IMR-90 (cell line): ENCODE data around the gene TSPYL4. TPM values are rescaled to one million over a fixed set of nuclear protein-coding genes. Genes with fewer than 3 reads are reported as not detected.
A peak's percentile ranks its signal among the peaks of the same experiment; 100 is the strongest.

Source experiments
- ATAC-seq: fragments of 200-7000 bp; cut with Tn5 transposase; 2 replicates; pipeline ENCODE4 v1.9.1; 2020; ENCODE audit warnings: low read depth, mild to moderate bottlenecking, moderate library complexity
- BruUV-seq: library from RNA; stranded (reverse); fragments of 400-500 nt; replicated peaks from 2 replicates; lab custom pipeline; 2021; lab: Mats Ljungman, UMichigan
- CTCF ChIA-PET: fragments of 300-600 bp; formaldehyde crosslinking; extraction: SDS; loops from one replicate; lab custom pipeline; 2021; ENCODE audit warnings: antibody characterized with exemption; lab: Yijun Ruan, JAX
- POLR2A ChIA-PET: fragments of 300-600 bp; sonication (Branson Sonifier 250); formaldehyde crosslinking; loops from one replicate; lab custom pipeline; 2022; ENCODE audit warnings: antibody characterized with exemption; ENCODE audit not compliant: unreplicated experiment; lab: Charles Lee
- DNase-seq: peaks from one replicate; pipeline ENCODE4 v3.0.0; 2013
- H2AFZ ChIP-seq: replicated peaks from 2 replicates; pipeline ENCODE3; 2013; ENCODE audit warnings: low read length, mild to moderate bottlenecking; ENCODE audit not compliant: poor library complexity
- H2AK5ac ChIP-seq: 2 replicates; pipeline ENCODE4 v1.6.1; 2013; ENCODE audit warnings: low read depth, low read length, inconsistent platforms
- H2AK9ac ChIP-seq: replicated peaks from 2 replicates; pipeline ENCODE3; 2013; ENCODE audit warnings: mild to moderate bottlenecking, low read depth, low read length, moderate library complexity; ENCODE audit not compliant: poor library complexity
- H2BK120ac ChIP-seq: 2 replicates; pipeline ENCODE4 v1.6.1; 2013; ENCODE audit warnings: low read depth, low read length, inconsistent platforms
- H2BK15ac ChIP-seq: 3 replicates; pipeline ENCODE4 v1.6.1; 2013; ENCODE audit warnings: low read depth, low read length, inconsistent platforms
- H2BK20ac ChIP-seq: 2 replicates; pipeline ENCODE4 v1.6.1; 2013; ENCODE audit warnings: low read depth, mild to moderate bottlenecking, inconsistent platforms, low read length, moderate library complexity
- H2BK5ac ChIP-seq: 2 replicates; pipeline ENCODE4 v1.6.1; 2013; ENCODE audit warnings: mild to moderate bottlenecking, low read depth, low read length, inconsistent platforms; ENCODE audit not compliant: poor library complexity, severe bottlenecking
- H3K14ac ChIP-seq: replicated peaks from 2 replicates; pipeline ENCODE4 v1.6.1; 2013; ENCODE audit warnings: low read depth, low read length, inconsistent platforms
- H3K18ac ChIP-seq: 2 replicates; pipeline ENCODE4 v1.6.1; 2013; ENCODE audit warnings: low read depth, low read length, control low read depth
- H3K23ac ChIP-seq: 2 replicates; pipeline ENCODE4 v1.6.1; 2013; ENCODE audit warnings: low read depth, low read length, inconsistent platforms
- H3K27ac ChIP-seq: 2 replicates; pipeline ENCODE4 v1.5.1; 2013; ENCODE audit warnings: mild to moderate bottlenecking, control low read depth, low read length; ENCODE audit not compliant: insufficient read depth
- H3K27me3 ChIP-seq: 2 replicates; pipeline ENCODE4 v1.6.1; 2013; ENCODE audit warnings: low read length; ENCODE audit not compliant: control insufficient read depth, insufficient read depth
- H3K36me3 ChIP-seq: 2 replicates; pipeline ENCODE4 v1.6.1; 2013; ENCODE audit warnings: low read length, mixed read lengths; ENCODE audit not compliant: control insufficient read depth, insufficient read depth
- H3K4ac ChIP-seq: 2 replicates; pipeline ENCODE4 v1.6.1; 2013; ENCODE audit warnings: low read depth, low read length, inconsistent platforms
- H3K4me1 ChIP-seq: 2 replicates; pipeline ENCODE4 v1.6.1; 2013; ENCODE audit warnings: low read length, mixed read lengths; ENCODE audit not compliant: control insufficient read depth, insufficient read depth
- H3K4me2 ChIP-seq: 2 replicates; pipeline ENCODE4 v1.6.1; 2013; ENCODE audit warnings: low read depth, mild to moderate bottlenecking, control low read depth, low read length, moderate library complexity
- H3K4me3 ChIP-seq: 2 replicates; pipeline ENCODE4 v1.5.1; 2013; ENCODE audit warnings: low read depth, mild to moderate bottlenecking, control low read depth, low read length, moderate library complexity; ENCODE audit not compliant: insufficient read depth
- H3K56ac ChIP-seq: 2 replicates; pipeline ENCODE4 v1.6.1; 2013; ENCODE audit warnings: low read length, inconsistent platforms; ENCODE audit not compliant: insufficient read depth; ENCODE audit errors: extremely low read depth
- H3K79me1 ChIP-seq, 2 experiments: 2 replicates each; pipeline ENCODE4 v1.6.1; 2013; ENCODE audit warnings: low read length in 2 of 2, inconsistent platforms in 1 of 2, low read depth in 1 of 2
- H3K9ac ChIP-seq: 2 replicates; pipeline ENCODE4 v1.6.1; 2013; ENCODE audit warnings: low read depth, low read length, control low read depth
- H3K9me1 ChIP-seq: 2 replicates; pipeline ENCODE4 v1.6.1; 2013; ENCODE audit warnings: low read length, inconsistent platforms; ENCODE audit not compliant: insufficient read depth
- H3K9me3 ChIP-seq: 2 replicates; pipeline ENCODE4 v1.6.1; 2013; ENCODE audit warnings: low read length; ENCODE audit not compliant: control insufficient read depth, insufficient read depth
- H4K20me1 ChIP-seq: 2 replicates; pipeline ENCODE4 v1.6.1; 2013; ENCODE audit warnings: low read length, inconsistent platforms; ENCODE audit not compliant: insufficient read depth
- H4K5ac ChIP-seq: 2 replicates; pipeline ENCODE4 v1.6.1; 2013; ENCODE audit warnings: mild to moderate bottlenecking, low read depth, low read length, control low read depth
- H4K8ac ChIP-seq, 2 experiments: 2 replicates each; pipeline ENCODE4 v1.6.1; 2013; ENCODE audit warnings: low read depth in 2 of 2, low read length in 2 of 2, control low read depth in 1 of 2, inconsistent platforms in 1 of 2
- H4K91ac ChIP-seq: 2 replicates; pipeline ENCODE4 v1.6.1; 2013; ENCODE audit warnings: low read depth, low read length, inconsistent platforms; ENCODE audit not compliant: insufficient read depth
- BHLHE40 ChIP-seq: fragments of 150-350 bp; IDR thresholded peaks from 2 replicates; pipeline ENCODE4 v1.6.1; 2016; ENCODE audit warnings: mild to moderate bottlenecking, low read depth, low read length
- CEBPB ChIP-seq: IDR thresholded peaks from 2 replicates; pipeline ENCODE4 v1.6.1; 2012; ENCODE audit warnings: low read depth, low read length, improper control_type of control experiment
- CHD1 ChIP-seq: IDR thresholded peaks from 2 replicates; pipeline ENCODE4 v1.6.1; 2012; ENCODE audit warnings: low read depth, low read length, improper control_type of control experiment
- CTCF ChIP-seq: conservative IDR thresholded peaks from 2 replicates; pipeline ENCODE4 v1.5.1; 2012; ENCODE audit warnings: mild to moderate bottlenecking, low read depth, low read length, improper control_type of control experiment
- ELK1 ChIP-seq: fragments of 150-350 bp; IDR thresholded peaks from 2 replicates; pipeline ENCODE4 v1.6.1; 2016; ENCODE audit warnings: low read depth, mild to moderate bottlenecking, low read length, moderate library complexity, borderline replicate concordance
- FOS ChIP-seq: fragments of 150-350 bp; IDR thresholded peaks from 2 replicates; pipeline ENCODE4 v1.6.1; 2016; ENCODE audit warnings: low read depth, low read length
- MAFK ChIP-seq: IDR thresholded peaks from 2 replicates; pipeline ENCODE4 v1.6.1; 2012; ENCODE audit warnings: low read depth, low read length, improper control_type of control experiment
- MAZ ChIP-seq: IDR thresholded peaks from 2 replicates; pipeline ENCODE4 v1.6.1; 2012; ENCODE audit warnings: low read depth, mild to moderate bottlenecking, low read length, improper control_type of control experiment, moderate library complexity, borderline replicate concordance
- MXI1 ChIP-seq: IDR thresholded peaks from 2 replicates; pipeline ENCODE4 v1.6.1; 2012; ENCODE audit warnings: low read depth, mild to moderate bottlenecking, low read length, moderate library complexity, borderline replicate concordance
- NFE2L2 ChIP-seq: fragments of 150-350 bp; IDR thresholded peaks from 2 replicates; pipeline ENCODE4 v1.6.1; 2016; ENCODE audit warnings: low read depth, mild to moderate bottlenecking, low read length
- POLR2A ChIP-seq: IDR thresholded peaks from 2 replicates; pipeline ENCODE4 v1.6.1; 2012; ENCODE audit warnings: mild to moderate bottlenecking, low read depth, low read length
- RAD21 ChIP-seq: IDR thresholded peaks from 2 replicates; pipeline ENCODE4 v1.6.1; 2012; ENCODE audit warnings: low read length, improper control_type of control experiment
- RFX5 ChIP-seq: IDR thresholded peaks from 2 replicates; pipeline ENCODE4 v1.8.0; 2012; ENCODE audit warnings: low read depth, mild to moderate bottlenecking, low read length, moderate library complexity
- SMC3 ChIP-seq: fragments of 150-350 bp; IDR thresholded peaks from 2 replicates; pipeline ENCODE4 v1.6.1; 2016; ENCODE audit warnings: low read depth, mild to moderate bottlenecking, antibody characterized with exemption, low read length, moderate library complexity
- USF2 ChIP-seq: fragments of 150-350 bp; IDR thresholded peaks from 2 replicates; pipeline ENCODE4 v1.6.1; 2017; ENCODE audit warnings: mild to moderate bottlenecking, antibody characterized with exemption, low read length, low read depth
- dilution Hi-C: fragments of 300-500 bp; cut with HindIII; formaldehyde crosslinking; loops from one replicate; pipeline ENCODE4 v1.14.3; 2018; ENCODE audit warnings: low sequenced_read_pairs; ENCODE audit not compliant: unreplicated experiment
- in situ Hi-C: fragments of 300-500 bp; cut with MboI; formaldehyde crosslinking; loops from 3 replicates; pipeline ENCODE4 v1.14.3; 2019; ENCODE audit warnings: low sequenced_read_pairs, inconsistent platforms, mixed read lengths
- intact Hi-C: fragments of 100-400 bp; cut with micrococcal nuclease; formaldehyde crosslinking; loops from 2 replicates; pipeline ENCODE4 v1.10.0; 2022
- polyA plus RNA-seq, 3 experiments: library from polyadenylated mRNA; depleted of rRNA; stranded (reverse); fragments of >200 nt; gene quantifications; 2 replicates each; pipeline ENCODE4 v1.2.3, GENCODE V29; 2012; ENCODE audit warnings: low replicate concordance in 1 of 3
- total RNA-seq: library from RNA; depleted of rRNA; stranded (reverse); fragments of >200 nt; gene quantifications from 2 replicates; pipeline ENCODE4 v1.2.3, GENCODE V29; 2012

Gene TSPYL4
- total and polyA plus RNA-seq, 2 of the 4 experiments (the other 2 are of a cell fraction) = 22.0 to 29.9 TPM

GRCh38 chr6:116247285-116247684, 6.6 kb downstream of the TSPYL4 start:
- H2AK5ac ChIP-seq = peak overlapping the region; percentile 72; the same call in 1 of the 2 replicates
- no peak overlapping the region for H3K56ac ChIP-seq
- peak overlapping the region; percentile 30; the same call in 1 of the 2 replicates for H2BK20ac ChIP-seq
- 0 out of 2 replicates have a peak overlapping the region, but pooled peaks have one; percentile 62 for H3K14ac ChIP-seq
- no peaks in the 10 kb centered on the region for H3K9me3 ChIP-seq
- 0 out of 2 replicates have a peak, but pooled peaks cover 3% of the 10 kb centered on the region for H4K20me1 ChIP-seq
- H3K18ac ChIP-seq = no peak overlapping the region
- ATAC-seq = no peak
- peak overlapping the region; percentile 86; the same call in 1 of the 3 replicates for H2BK15ac ChIP-seq
- no peak overlapping the region for H3K27ac ChIP-seq
- ChIA-PET CTCF (interaction anchor here (1.2 kb wide), 1 partner anchor 20 kb away, joined by 3 read pairs; no protein-coding TSS in a partner anchor), POLR2A (no interaction called here)
- H2AK9ac ChIP-seq = no peak overlapping the region
- H2AFZ ChIP-seq = no peak overlapping the region
- peaks cover 7 to 33% of the 10 kb centered on the region in 2 experiments for H3K79me1 ChIP-seq
- in situ Hi-C loops (no loop called here), dilution Hi-C loops (no loop called here), intact Hi-C loops (no loop called here)
- H3K23ac ChIP-seq = peak overlapping the region; percentile 74; the same call in 1 of the 2 replicates
- H3K4ac ChIP-seq = no peak overlapping the region; the same call in 1 of the 2 replicates
- no peak overlapping the region for H3K4me3 ChIP-seq
- no peaks in the 10 kb centered on the region for H3K27me3 ChIP-seq
- H4K91ac ChIP-seq = no peak overlapping the region
- no peak overlapping the region for H3K9ac ChIP-seq
- 0 out of 2 replicates have a peak, but pooled peaks cover 5% of the 10 kb centered on the region for H3K36me3 ChIP-seq
- no peak overlapping the region; the same call in 1 of the 2 replicates for H4K5ac ChIP-seq
- peaks cover 13% of the 10 kb centered on the region for H3K9me1 ChIP-seq
- H2BK120ac ChIP-seq = 0 out of 2 replicates have a peak overlapping the region, but pooled peaks have one; percentile 49
- DNase-seq = no peak
- no TSS peak for BruUV-seq
- no peak overlapping the region for H4K8ac ChIP-seq
- no peak overlapping the region for H3K4me2 ChIP-seq
- H2BK5ac ChIP-seq = peak overlapping the region; percentile 37
- H3K4me1 ChIP-seq = peaks cover 15% of the 10 kb centered on the region
- TF ChIP-seq POLR2A (no peak), MXI1 (no peak), RFX5 (no peak), BHLHE40 (no peak), RAD21 (no peak), MAZ (no peak), CTCF (no peak), ELK1 (no peak), NFE2L2 (no peak), CHD1 (no peak), FOS (no peak), MAFK (no peak), USF2 (no peak), CEBPB (no peak), SMC3 (no peak)
